Mesendoderm (in vitro differentiated cells): ENCODE results near the gene GNA12.
A peak's percentile ranks its signal among the peaks of the same experiment; 100 is the strongest.

Source experiments
- DNase-seq: peaks from one replicate; pipeline ENCODE4 v3.0.0; 2013
- H2AK5ac ChIP-seq: 2 replicates; pipeline ENCODE4 v1.6.1; 2013; ENCODE audit warnings: low read length, inconsistent platforms
- H2BK120ac ChIP-seq: 2 replicates; pipeline ENCODE4 v1.6.1; 2013; ENCODE audit warnings: low read depth, mild to moderate bottlenecking, low read length, moderate library complexity, mixed read lengths
- H2BK15ac ChIP-seq: replicated peaks from 2 replicates; pipeline ENCODE4 v1.6.1; 2013; ENCODE audit warnings: low read depth, mild to moderate bottlenecking, moderate library complexity
- H2BK5ac ChIP-seq: 2 replicates; pipeline ENCODE4 v1.6.1; 2013; ENCODE audit warnings: low read length, inconsistent platforms
- H3K18ac ChIP-seq: 2 replicates; pipeline ENCODE4 v1.6.1; 2013; ENCODE audit warnings: mild to moderate bottlenecking, low read length, mixed read lengths
- H3K23ac ChIP-seq: one replicate; pipeline ENCODE4 v1.6.1; 2013; ENCODE audit warnings: low read length
- H3K27ac ChIP-seq: 2 replicates; pipeline ENCODE4 v1.5.1; 2013; ENCODE audit warnings: low read depth, mild to moderate bottlenecking, inconsistent platforms, low read length, moderate library complexity
- H3K27me3 ChIP-seq: 2 replicates; pipeline ENCODE4 v1.6.1; 2013; ENCODE audit warnings: low read length, control low read depth, mild to moderate bottlenecking, inconsistent platforms; ENCODE audit not compliant: insufficient read depth, poor library complexity
- H3K36me3 ChIP-seq: 2 replicates; pipeline ENCODE4 v1.6.1; 2013; ENCODE audit warnings: low read length, inconsistent platforms; ENCODE audit not compliant: control insufficient read depth, insufficient read depth
- H3K4ac ChIP-seq: one replicate; pipeline ENCODE4 v1.6.1; 2013; ENCODE audit warnings: low read depth, mild to moderate bottlenecking, low read length, moderate library complexity
- H3K4me1 ChIP-seq: 2 replicates; pipeline ENCODE4 v1.6.1; 2013; ENCODE audit warnings: low read depth, low read length, inconsistent platforms; ENCODE audit not compliant: control insufficient read depth
- H3K4me2 ChIP-seq: 2 replicates; pipeline ENCODE4 v1.6.1; 2013; ENCODE audit warnings: low read length
- H3K4me3 ChIP-seq: 2 replicates; pipeline ENCODE4 v1.5.1; 2013; ENCODE audit warnings: mild to moderate bottlenecking, low read length
- H3K56ac ChIP-seq: one replicate; pipeline ENCODE4 v1.6.1; 2013; ENCODE audit warnings: low read length
- H3K79me1 ChIP-seq: 2 replicates; pipeline ENCODE4 v1.6.1; 2013; ENCODE audit warnings: low read length, inconsistent platforms
- H3K79me2 ChIP-seq: 2 replicates; pipeline ENCODE4 v1.6.1; 2013; ENCODE audit warnings: mild to moderate bottlenecking, low read length; ENCODE audit not compliant: control insufficient read depth, insufficient read depth
- H3K9ac ChIP-seq: 2 replicates; pipeline ENCODE4 v1.6.1; 2013; ENCODE audit warnings: low read length, inconsistent platforms
- H4K5ac ChIP-seq: one replicate; pipeline ENCODE4 v1.6.1; 2013; ENCODE audit warnings: low read length
- H4K8ac ChIP-seq: one replicate; pipeline ENCODE4 v1.6.1; 2013; ENCODE audit warnings: low read depth, mild to moderate bottlenecking, control low read depth, low read length, moderate library complexity
- WGBS: extraction: QIAGEN DNeasy Blood & Tissue Kit; methylation state at CpG from one replicate; pipeline ENCODE4 v1.1.7; 2013; ENCODE audit warnings: low lambda C conversion rate, missing lambda C conversion rate; ENCODE audit not compliant: insufficient coverage; ENCODE audit errors: extremely low coverage; 5-methylcytosine and 5-hydroxymethylcytosine counted together

The GNA12 gene

DNA sequence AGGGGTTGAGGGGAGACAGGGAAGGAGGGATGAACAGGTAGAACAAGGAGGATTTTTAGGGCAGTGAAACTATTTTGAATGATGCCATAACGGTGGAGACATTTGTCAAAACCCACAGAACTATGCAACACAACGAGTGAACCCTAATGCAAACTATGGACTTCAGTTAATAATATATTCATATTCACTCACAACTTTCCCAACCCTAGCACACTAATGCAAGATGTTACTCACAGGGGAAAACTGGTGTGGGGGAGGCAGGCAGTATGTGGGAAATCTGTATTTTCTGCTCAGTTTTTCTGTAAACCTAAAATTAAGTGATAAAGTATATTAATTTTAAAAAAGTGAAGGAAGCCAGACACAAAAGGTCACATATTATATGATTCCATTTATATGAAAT lies 17.3 kb downstream of the GNA12 start:
- no peak overlapping the region for H3K23ac ChIP-seq
- no peak overlapping the region for H3K4ac ChIP-seq
- no peaks in the 10 kb centered on the region for H3K36me3 ChIP-seq
- no peak overlapping the region for H2BK15ac ChIP-seq
- no peak overlapping the region for H2BK5ac ChIP-seq
- H3K56ac ChIP-seq: no peak overlapping the region
- no peak overlapping the region for H3K9ac ChIP-seq
- WGBS: no CpG with 5 or more reads among the region's 2 CpGs
- H3K79me2 ChIP-seq: peaks cover 71% of the 10 kb centered on the region
- DNase-seq: no peak
- H3K4me1 ChIP-seq: peaks cover 20% of the 10 kb centered on the region
- H3K4me2 ChIP-seq: no peak overlapping the region
- no peak overlapping the region for H2AK5ac ChIP-seq
- H4K5ac ChIP-seq: no peak overlapping the region
- no peak overlapping the region for H2BK120ac ChIP-seq
- H3K79me1 ChIP-seq: peaks cover 29% of the 10 kb centered on the region
- H3K27ac ChIP-seq: no peak overlapping the region
- no peak overlapping the region for H4K8ac ChIP-seq
- no peak overlapping the region for H3K4me3 ChIP-seq
- H3K18ac ChIP-seq: no peak overlapping the region
- H3K27me3 ChIP-seq: no peaks in the 10 kb centered on the region

DNA sequence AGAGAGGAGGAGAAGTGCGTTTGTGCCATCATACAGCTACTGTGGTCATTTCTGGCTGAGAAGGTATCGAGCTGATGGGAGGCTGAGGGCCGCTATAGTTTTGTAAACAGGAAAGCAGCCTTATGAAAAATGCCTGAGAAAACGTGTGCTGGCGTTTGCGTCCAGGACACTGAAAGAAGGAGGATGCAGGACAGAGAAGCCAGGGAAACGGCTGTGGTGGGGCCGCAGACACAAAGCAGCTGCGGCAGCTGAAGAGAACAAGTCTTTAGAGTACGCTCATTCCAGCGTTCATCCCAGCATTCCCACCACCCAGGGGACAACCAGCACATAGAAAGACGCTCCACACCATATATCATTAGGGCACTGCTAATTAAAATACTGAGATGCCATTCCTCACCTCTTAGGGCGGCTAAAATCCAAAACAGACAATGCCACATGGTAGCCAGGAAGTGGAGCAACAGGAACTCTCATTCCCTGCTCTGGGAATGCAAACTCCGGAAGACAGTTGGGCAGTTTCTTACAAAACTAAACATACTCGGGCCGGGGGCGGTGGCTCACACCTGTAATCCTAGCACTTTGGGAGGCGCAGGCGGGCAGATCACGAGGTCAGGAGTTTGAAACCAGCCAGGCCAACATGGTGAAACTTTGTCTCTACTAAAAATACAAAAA lies 18.4 kb downstream of the GNA12 start:
- no CpG with 5 or more reads among the region's 20 CpGs for WGBS
- H3K27ac ChIP-seq: peak overlapping the region; percentile 41

DNA sequence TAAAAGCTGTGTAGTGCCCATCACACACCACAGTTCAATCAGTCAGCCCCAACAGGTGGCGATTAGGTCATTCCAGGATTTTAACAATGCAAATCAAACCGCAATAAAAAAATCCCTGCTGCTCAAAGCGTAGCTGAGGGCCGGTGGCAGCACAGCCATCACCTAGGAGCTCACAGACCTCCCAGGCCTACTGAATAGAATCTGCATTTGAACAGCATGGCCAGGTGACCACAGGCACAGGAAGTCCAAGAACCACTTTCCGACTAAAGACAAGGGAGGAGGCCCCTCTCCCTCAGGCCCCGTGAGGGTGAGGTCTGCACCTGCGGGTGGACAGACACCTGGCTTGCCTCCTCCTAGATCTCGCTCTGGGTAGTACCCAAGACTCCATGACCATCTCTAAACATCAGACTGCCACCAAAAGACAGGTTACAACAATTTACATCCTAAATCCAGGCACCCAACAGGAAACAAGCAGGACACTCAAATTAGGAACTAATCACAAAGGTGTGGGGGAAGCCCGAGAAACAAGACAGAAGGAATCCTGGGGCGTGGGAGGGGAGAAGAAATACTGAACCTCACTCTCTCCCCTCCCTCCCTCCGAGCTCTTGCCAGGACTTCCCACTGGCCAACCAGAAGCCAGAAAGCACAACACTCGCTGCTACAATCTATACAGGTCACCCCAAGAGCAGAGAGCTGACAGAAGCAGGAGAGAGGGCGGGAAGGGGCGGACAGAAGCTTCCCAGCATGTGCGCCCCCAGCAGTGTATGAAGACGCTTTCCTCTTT lies 19.2 kb downstream of the GNA12 start:
- Histone ChIP-seq H4K8ac (no peak overlapping the region), H3K56ac (peak overlapping the region; percentile 75), H3K23ac (no peak overlapping the region), H3K27ac (peak overlapping the region; percentile 41), H3K4me3 (no peak overlapping the region), H3K4ac (no peak overlapping the region), H3K36me3 (no peaks in the 10 kb centered on the region), H3K18ac (no peak overlapping the region), H2AK5ac (no peak overlapping the region), H3K27me3 (no peaks in the 10 kb centered on the region), H4K5ac (no peak overlapping the region), H3K79me1 (peaks cover 27% of the 10 kb centered on the region), H2BK15ac (no peak overlapping the region), H3K4me2 (no peak overlapping the region), H3K9ac (peak overlapping the region; percentile 31), H2BK120ac (no peak overlapping the region), H3K79me2 (peaks cover 73% of the 10 kb centered on the region), H3K4me1 (peaks cover 27% of the 10 kb centered on the region), H2BK5ac (no peak overlapping the region)
- WGBS: no CpG with 5 or more reads among the region's 16 CpGs
- peak; percentile 73 for DNase-seq

More for the DNA sequence above, 18.4 kb downstream of the GNA12 start:
- no peak overlapping the region for H3K23ac ChIP-seq
- no peak overlapping the region for H3K4ac ChIP-seq
- no peak overlapping the region for H3K4me3 ChIP-seq
- peak overlapping the region; percentile 31 for H3K9ac ChIP-seq
- H2BK15ac ChIP-seq: no peak overlapping the region
- H2BK5ac ChIP-seq: no peak overlapping the region
- H3K56ac ChIP-seq: peak overlapping the region; percentile 75
- peak; percentile 52 for DNase-seq
- no peak overlapping the region for H2AK5ac ChIP-seq
- H4K8ac ChIP-seq: no peak overlapping the region
- H2BK120ac ChIP-seq: no peak overlapping the region
- H3K27me3 ChIP-seq: no peaks in the 10 kb centered on the region
- H3K79me1 ChIP-seq: peaks cover 32% of the 10 kb centered on the region
- peaks cover 76% of the 10 kb centered on the region for H3K79me2 ChIP-seq
- H3K4me2 ChIP-seq: no peak overlapping the region
- H3K36me3 ChIP-seq: no peaks in the 10 kb centered on the region
- H3K18ac ChIP-seq: no peak overlapping the region
- H3K4me1 ChIP-seq: peaks cover 27% of the 10 kb centered on the region
- no peak overlapping the region for H4K5ac ChIP-seq

DNA sequence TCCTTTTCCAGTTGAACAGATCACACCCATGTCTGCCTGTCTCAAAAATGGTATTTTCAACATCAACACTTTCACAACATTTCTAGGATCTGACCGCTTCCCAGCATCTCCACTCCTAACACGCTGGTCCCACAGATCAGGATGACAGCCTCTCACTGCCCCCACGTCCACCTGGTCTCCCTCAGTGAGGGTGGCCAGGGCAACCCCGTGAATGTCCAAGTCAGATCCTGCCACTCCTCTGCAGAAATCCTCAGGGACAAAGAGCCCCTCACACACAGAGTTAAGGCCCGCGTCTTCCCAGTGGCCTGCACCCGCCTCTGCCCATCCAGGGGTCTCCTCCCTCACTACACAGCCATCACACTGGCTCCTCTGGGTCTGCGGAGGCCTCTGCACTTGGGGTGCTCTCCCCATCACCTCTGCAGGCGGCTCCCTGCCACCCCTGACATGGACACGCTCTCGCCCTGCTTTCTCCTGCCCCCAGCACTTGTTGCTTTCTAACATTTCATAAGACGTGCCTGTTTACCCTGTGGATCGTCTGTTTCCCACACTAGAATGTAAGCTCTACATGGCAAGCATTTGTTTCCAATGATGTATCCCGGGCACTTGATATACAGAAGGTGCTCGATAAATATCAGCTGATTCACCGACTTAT lies 20.0 kb downstream of the GNA12 start:
- peak overlapping the region; percentile 53 for H3K56ac ChIP-seq
- H3K9ac ChIP-seq: peak overlapping the region; percentile 29
- WGBS: no CpG with 5 or more reads among the region's 16 CpGs
- no peak overlapping the region for H3K4me2 ChIP-seq
- H3K23ac ChIP-seq: no peak overlapping the region
- no peak overlapping the region for H3K4me3 ChIP-seq
- H2BK5ac ChIP-seq: no peak overlapping the region
- H2AK5ac ChIP-seq: no peak overlapping the region
- H2BK15ac ChIP-seq: no peak overlapping the region
- no peak overlapping the region for H3K27ac ChIP-seq
- H4K5ac ChIP-seq: no peak overlapping the region
- DNase-seq: no peak
- no peak overlapping the region for H4K8ac ChIP-seq
- H3K27me3 ChIP-seq: no peaks in the 10 kb centered on the region
- no peaks in the 10 kb centered on the region for H3K36me3 ChIP-seq
- peaks cover 27% of the 10 kb centered on the region for H3K4me1 ChIP-seq
- H3K18ac ChIP-seq: peak overlapping the region; percentile 15
- no peak overlapping the region for H3K4ac ChIP-seq
- peaks cover 23% of the 10 kb centered on the region for H3K79me1 ChIP-seq
- no peak overlapping the region for H2BK120ac ChIP-seq
- peaks cover 75% of the 10 kb centered on the region for H3K79me2 ChIP-seq

DNA sequence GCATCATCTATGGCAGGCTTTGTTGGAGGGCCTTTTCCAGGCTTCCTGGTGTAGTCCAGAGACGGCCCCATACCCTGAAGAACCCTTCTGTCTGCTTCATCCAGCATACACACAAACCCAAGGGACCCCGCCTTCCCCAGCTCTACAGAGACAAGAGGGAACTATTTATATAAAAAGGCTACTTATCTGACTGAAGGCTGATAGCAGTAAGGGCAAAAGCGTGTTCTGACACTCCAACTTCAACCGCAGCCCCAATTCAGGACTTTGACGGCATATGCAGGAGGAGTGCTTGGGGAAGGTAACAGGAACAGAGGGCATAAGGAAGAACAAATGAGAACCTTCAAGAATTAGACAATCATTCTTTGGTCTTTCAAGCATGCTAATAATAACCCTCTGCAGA lies 21.0 kb downstream of the GNA12 start:
- DNase-seq: no peak
- peaks cover 27% of the 10 kb centered on the region for H3K4me1 ChIP-seq
- no CpG with 5 or more reads among the region's 5 CpGs for WGBS

More for the DNA sequence above, 21.0 kb downstream of the GNA12 start:
- no peak overlapping the region for H2AK5ac ChIP-seq
- H3K4me3 ChIP-seq: no peak overlapping the region
- H3K79me2 ChIP-seq: peaks cover 77% of the 10 kb centered on the region
- H3K23ac ChIP-seq: no peak overlapping the region
- H2BK5ac ChIP-seq: no peak overlapping the region
- no peak overlapping the region for H3K56ac ChIP-seq
- H3K79me1 ChIP-seq: peaks cover 25% of the 10 kb centered on the region
- H3K18ac ChIP-seq: peak overlapping the region; percentile 11
- no peaks in the 10 kb centered on the region for H3K36me3 ChIP-seq
- H3K9ac ChIP-seq: no peak overlapping the region
- H3K27me3 ChIP-seq: no peaks in the 10 kb centered on the region
- H2BK15ac ChIP-seq: no peak overlapping the region
- no peak overlapping the region for H3K4ac ChIP-seq
- H3K4me2 ChIP-seq: no peak overlapping the region
- H4K5ac ChIP-seq: no peak overlapping the region
- no peak overlapping the region for H2BK120ac ChIP-seq
- no peak overlapping the region for H4K8ac ChIP-seq
- H3K27ac ChIP-seq: no peak overlapping the region
